ENCODE data around the gene BDP1. TPM values are rescaled to one million over a fixed set of nuclear protein-coding genes. Genes with fewer than 3 reads are reported as not detected.
"Not testable (repeated sequence)": the region's sequence is repeated elsewhere in the genome, so short reads cannot be mapped to it uniquely, and the experiment has no call there.

The BDP1 gene
- polyA plus RNA-seq, 1 donor from 2014 or later: 83.7 TPM

GRCh38 chr5:71418026-71418425 lies 37.4 kb upstream of the BDP1 start:
- not testable (repeated sequence) for H3K9me3 ChIP-seq (ENCODE audit: low read length); H3K9ac ChIP-seq (ENCODE audit: low read length); H3K9me2 ChIP-seq (ENCODE audit: insufficient read depth, low read length); H3K4me3 ChIP-seq (ENCODE audit: low read length); H3K27me3 ChIP-seq (ENCODE audit: insufficient read depth, low read depth, low read length); H3K27ac ChIP-seq (ENCODE audit: low read length); H3F3A ChIP-seq (ENCODE audit: insufficient read depth, low read length, poor library complexity, severe bottlenecking); H3K79me2 ChIP-seq (replicated peaks; ENCODE audit: insufficient read depth, low read length); H2AFZ ChIP-seq (ENCODE audit: low read depth, low read length); H3K4me2 ChIP-seq (ENCODE audit: low read length); H4K20me1 ChIP-seq (ENCODE audit: insufficient read depth); H3K36me3 ChIP-seq (ENCODE audit: insufficient read depth, low read length)

- not testable (repeated sequence) for H2AFZ ChIP-seq (ENCODE audit: low read depth, low read length); H3K36me3 ChIP-seq (ENCODE audit: insufficient read depth, low read length); H3K4me3 ChIP-seq (ENCODE audit: low read length); H4K20me1 ChIP-seq (ENCODE audit: insufficient read depth); H3K27ac ChIP-seq (ENCODE audit: low read length); H3K27me3 ChIP-seq (ENCODE audit: insufficient read depth, low read depth, low read length); H3K9me2 ChIP-seq (ENCODE audit: insufficient read depth, low read length); H3K9me3 ChIP-seq (ENCODE audit: low read length); H3F3A ChIP-seq (ENCODE audit: insufficient read depth, low read length, poor library complexity, severe bottlenecking); H3K4me2 ChIP-seq (ENCODE audit: low read length); H3K79me2 ChIP-seq (replicated peaks; ENCODE audit: insufficient read depth, low read length); H3K9ac ChIP-seq (ENCODE audit: low read length)
Observed at GRCh38 chr5:71421278-71421677, 34.2 kb upstream of the BDP1 start.

DNA sequence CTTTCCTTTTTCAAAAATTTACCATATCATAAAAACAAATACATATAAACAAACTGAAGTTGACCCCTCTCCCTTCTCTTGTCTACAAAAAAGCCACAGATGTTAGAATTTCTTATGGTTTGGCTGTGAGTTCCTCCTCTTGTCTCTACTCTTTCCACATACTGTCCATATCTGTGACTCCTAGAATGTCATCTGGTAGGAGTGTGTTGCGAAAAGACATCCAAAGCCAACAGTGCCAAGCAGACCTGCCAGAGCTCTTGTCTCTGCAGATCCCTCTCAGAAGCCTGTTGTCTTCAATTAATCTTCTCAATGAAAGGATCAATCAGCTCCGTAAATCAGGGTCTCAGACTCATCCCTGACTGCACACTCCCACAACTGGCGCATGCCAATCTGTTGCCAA lies 31.6 kb upstream of the BDP1 start:
- not testable (repeated sequence) for H3K36me3 ChIP-seq (ENCODE audit: insufficient read depth, low read length); H3K4me2 ChIP-seq (ENCODE audit: low read length); H3K4me3 ChIP-seq (ENCODE audit: low read length); H3K9me3 ChIP-seq (ENCODE audit: low read length); H3K27ac ChIP-seq (ENCODE audit: low read length); H3K9ac ChIP-seq (ENCODE audit: low read length); H3K9me2 ChIP-seq (ENCODE audit: insufficient read depth, low read length); H3F3A ChIP-seq (ENCODE audit: insufficient read depth, low read length, poor library complexity, severe bottlenecking); H4K20me1 ChIP-seq (ENCODE audit: insufficient read depth); H3K79me2 ChIP-seq (replicated peaks; ENCODE audit: insufficient read depth, low read length); H2AFZ ChIP-seq (ENCODE audit: low read depth, low read length); H3K27me3 ChIP-seq (ENCODE audit: insufficient read depth, low read depth, low read length)

DNA sequence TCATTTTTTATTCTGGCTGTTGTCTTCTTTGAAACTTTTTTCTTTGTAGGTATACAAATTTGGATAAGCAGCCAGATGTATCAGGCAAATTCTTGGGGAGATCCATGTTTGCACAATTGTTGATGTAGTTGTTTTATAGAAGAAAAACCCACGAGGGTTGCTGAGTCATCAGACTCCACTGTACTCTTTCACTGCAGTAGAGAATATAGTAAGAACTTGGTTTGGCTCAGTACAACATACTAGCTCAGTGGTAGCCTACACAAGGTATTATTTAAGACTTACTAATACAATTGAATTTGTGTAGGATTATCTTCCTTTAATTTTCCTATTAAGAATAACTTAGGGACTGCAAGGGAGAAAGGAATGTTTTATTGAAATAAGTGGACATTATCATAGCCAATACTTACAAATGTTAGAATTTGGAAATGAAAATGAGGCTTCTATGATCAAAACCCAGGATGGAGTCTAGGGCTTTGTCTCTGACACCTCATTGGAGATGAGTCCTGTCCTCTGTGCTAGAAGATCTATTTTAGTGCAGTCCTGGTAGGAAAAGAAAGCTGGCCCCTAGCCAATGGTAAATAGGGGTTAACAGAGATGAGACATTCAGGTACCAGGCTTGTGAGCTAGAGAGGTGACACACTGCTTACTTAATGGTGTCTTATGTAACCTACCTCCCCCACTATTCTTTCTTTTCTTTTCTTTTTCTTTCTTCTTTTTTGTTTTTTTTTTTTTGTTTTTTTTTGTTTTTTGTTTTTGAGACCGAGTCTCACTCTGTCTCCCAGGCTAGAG lies 28.6 kb upstream of the BDP1 start:
- not testable (repeated sequence) for H3K79me2 ChIP-seq (replicated peaks; ENCODE audit: insufficient read depth, low read length); H3K27me3 ChIP-seq (ENCODE audit: insufficient read depth, low read depth, low read length); H4K20me1 ChIP-seq (ENCODE audit: insufficient read depth); H3K36me3 ChIP-seq (ENCODE audit: insufficient read depth, low read length); H2AFZ ChIP-seq (ENCODE audit: low read depth, low read length); H3K27ac ChIP-seq (ENCODE audit: low read length); H3K4me2 ChIP-seq (ENCODE audit: low read length); H3K9me3 ChIP-seq (ENCODE audit: low read length); H3K9me2 ChIP-seq (ENCODE audit: insufficient read depth, low read length); H3K4me3 ChIP-seq (ENCODE audit: low read length); H3K9ac ChIP-seq (ENCODE audit: low read length); H3F3A ChIP-seq (ENCODE audit: insufficient read depth, low read length, poor library complexity, severe bottlenecking)

DNA sequence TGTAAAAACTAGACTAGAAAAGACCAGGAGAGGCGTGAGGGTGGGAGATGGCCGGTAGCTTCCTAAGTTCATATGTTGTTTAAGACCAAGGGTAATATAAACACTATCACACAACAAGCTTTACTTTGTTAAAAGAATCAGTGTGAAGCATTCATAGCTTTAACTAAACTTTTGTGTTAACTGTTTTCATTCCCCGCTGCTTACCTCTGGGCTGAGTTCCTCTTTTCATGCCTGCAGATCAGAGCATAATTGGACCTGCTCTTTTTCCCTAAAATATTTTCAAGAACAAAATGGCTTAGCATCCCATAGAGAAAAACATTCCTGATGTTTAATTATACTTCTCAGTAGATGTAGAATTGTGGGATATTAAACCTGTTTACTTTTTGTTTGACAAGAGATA lies 23.0 kb upstream of the BDP1 start:
- not testable (repeated sequence) for H3K9me3 ChIP-seq (ENCODE audit: low read length); H3K4me3 ChIP-seq (ENCODE audit: low read length); H3K27ac ChIP-seq (ENCODE audit: low read length); H3K4me2 ChIP-seq (ENCODE audit: low read length); H2AFZ ChIP-seq (ENCODE audit: low read depth, low read length); H3K79me2 ChIP-seq (replicated peaks; ENCODE audit: insufficient read depth, low read length); H3K9me2 ChIP-seq (ENCODE audit: insufficient read depth, low read length); H3F3A ChIP-seq (ENCODE audit: insufficient read depth, low read length, poor library complexity, severe bottlenecking); H3K27me3 ChIP-seq (ENCODE audit: insufficient read depth, low read depth, low read length); H3K9ac ChIP-seq (ENCODE audit: low read length); H3K36me3 ChIP-seq (ENCODE audit: insufficient read depth, low read length); H4K20me1 ChIP-seq (ENCODE audit: insufficient read depth)

GRCh38 chr5:71434825-71435224 lies 20.6 kb upstream of the BDP1 start:
- not testable (repeated sequence) for H2AFZ ChIP-seq (ENCODE audit: low read depth, low read length); H3K27ac ChIP-seq (ENCODE audit: low read length); H3K9me2 ChIP-seq (ENCODE audit: insufficient read depth, low read length); H3K9me3 ChIP-seq (ENCODE audit: low read length); H3F3A ChIP-seq (ENCODE audit: insufficient read depth, low read length, poor library complexity, severe bottlenecking); H3K9ac ChIP-seq (ENCODE audit: low read length); H3K27me3 ChIP-seq (ENCODE audit: insufficient read depth, low read depth, low read length); H3K4me2 ChIP-seq (ENCODE audit: low read length); H4K20me1 ChIP-seq (ENCODE audit: insufficient read depth); H3K4me3 ChIP-seq (ENCODE audit: low read length); H3K36me3 ChIP-seq (ENCODE audit: insufficient read depth, low read length); H3K79me2 ChIP-seq (replicated peaks; ENCODE audit: insufficient read depth, low read length)

GRCh38 chr5:71441564-71441963 lies 13.9 kb upstream of the BDP1 start:
- not testable (repeated sequence) for H4K20me1 ChIP-seq (ENCODE audit: insufficient read depth); H3F3A ChIP-seq (ENCODE audit: insufficient read depth, low read length, poor library complexity, severe bottlenecking); H3K9me2 ChIP-seq (ENCODE audit: insufficient read depth, low read length); H3K36me3 ChIP-seq (ENCODE audit: insufficient read depth, low read length); H3K4me2 ChIP-seq (ENCODE audit: low read length); H3K27ac ChIP-seq (ENCODE audit: low read length); H3K9ac ChIP-seq (ENCODE audit: low read length); H3K79me2 ChIP-seq (replicated peaks; ENCODE audit: insufficient read depth, low read length); H3K9me3 ChIP-seq (ENCODE audit: low read length); H3K4me3 ChIP-seq (ENCODE audit: low read length); H2AFZ ChIP-seq (ENCODE audit: low read depth, low read length); H3K27me3 ChIP-seq (ENCODE audit: insufficient read depth, low read depth, low read length)

DNA sequence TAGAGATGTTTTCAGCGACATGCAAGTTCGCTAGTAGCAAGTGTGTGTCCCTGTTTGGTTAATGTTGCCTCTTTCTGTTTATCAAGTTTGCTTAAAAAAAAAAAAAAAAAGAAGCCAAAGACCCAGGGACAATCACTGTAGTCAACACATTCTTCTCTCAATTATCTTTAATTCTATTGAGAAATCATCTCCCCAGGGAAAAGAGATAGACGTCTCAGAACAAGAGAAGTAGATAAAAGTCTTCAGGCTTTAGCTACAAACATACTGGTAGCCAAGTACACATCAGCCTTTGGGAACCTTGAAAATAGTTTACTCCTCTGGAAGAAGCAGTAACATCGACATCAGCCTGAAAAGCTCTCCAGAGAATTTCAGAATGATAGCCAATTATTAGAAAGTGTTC lies 11.6 kb upstream of the BDP1 start:
- not testable (repeated sequence) for H3K79me2 ChIP-seq (replicated peaks; ENCODE audit: insufficient read depth, low read length); H3K4me2 ChIP-seq (ENCODE audit: low read length); H3F3A ChIP-seq (ENCODE audit: insufficient read depth, low read length, poor library complexity, severe bottlenecking); H3K9ac ChIP-seq (ENCODE audit: low read length); H3K27ac ChIP-seq (ENCODE audit: low read length); H3K9me2 ChIP-seq (ENCODE audit: insufficient read depth, low read length); H3K4me3 ChIP-seq (ENCODE audit: low read length); H3K36me3 ChIP-seq (ENCODE audit: insufficient read depth, low read length); H2AFZ ChIP-seq (ENCODE audit: low read depth, low read length); H3K9me3 ChIP-seq (ENCODE audit: low read length); H4K20me1 ChIP-seq (ENCODE audit: insufficient read depth); H3K27me3 ChIP-seq (ENCODE audit: insufficient read depth, low read depth, low read length)
